Renal pelvis (tissue), 4 donors: Measurements from ENCODE around the gene ABTB2. TPM values are rescaled to one million over a fixed set of nuclear protein-coding genes. Genes with fewer than 3 reads are reported as not detected.

Experiments
- DNase-seq: peaks from one replicate; pipeline ENCODE4 v3.0.0-alpha.2; 2013
- polyA plus RNA-seq, 3 donors: library from polyadenylated mRNA; unstranded; fragments of 120-200 nt; gene quantifications; one replicate each; pipeline ENCODE4 v1.2.1, GENCODE V29; 2013; ENCODE audit not compliant: insufficient read length in 3 of 3

Gene ABTB2
- polyA plus RNA-seq, 3 donors: 8.1 to 10.4 (median 9.1) TPM

GRCh38 chr11:34344410-34344767, 13.4 kb downstream of the ABTB2 start:
- DNase-seq: no peak

- DNase-seq: no peak
Measured at GRCh38 chr11:34343686-34344085, 14.1 kb downstream of the ABTB2 start.

DNA sequence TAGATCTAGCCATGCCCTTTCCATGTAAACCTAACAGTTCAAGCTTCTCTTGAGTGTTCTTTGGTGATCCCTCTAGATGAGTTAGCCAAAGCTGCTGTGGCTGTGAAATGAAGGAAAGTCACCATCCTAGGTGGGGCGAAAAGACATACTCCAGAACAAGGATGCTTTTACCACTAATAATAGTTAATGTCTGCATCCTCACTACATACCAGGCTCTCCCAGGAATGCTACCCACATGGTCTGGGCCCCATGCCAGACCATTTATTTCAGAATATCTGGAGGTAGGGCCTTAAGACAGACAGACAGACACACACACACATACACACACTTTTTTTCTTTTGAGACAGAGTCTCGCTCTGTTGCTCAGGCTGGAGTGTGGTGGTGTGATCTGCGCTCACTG, 14.7 kb downstream of the ABTB2 start:
- no peak for DNase-seq

DNA sequence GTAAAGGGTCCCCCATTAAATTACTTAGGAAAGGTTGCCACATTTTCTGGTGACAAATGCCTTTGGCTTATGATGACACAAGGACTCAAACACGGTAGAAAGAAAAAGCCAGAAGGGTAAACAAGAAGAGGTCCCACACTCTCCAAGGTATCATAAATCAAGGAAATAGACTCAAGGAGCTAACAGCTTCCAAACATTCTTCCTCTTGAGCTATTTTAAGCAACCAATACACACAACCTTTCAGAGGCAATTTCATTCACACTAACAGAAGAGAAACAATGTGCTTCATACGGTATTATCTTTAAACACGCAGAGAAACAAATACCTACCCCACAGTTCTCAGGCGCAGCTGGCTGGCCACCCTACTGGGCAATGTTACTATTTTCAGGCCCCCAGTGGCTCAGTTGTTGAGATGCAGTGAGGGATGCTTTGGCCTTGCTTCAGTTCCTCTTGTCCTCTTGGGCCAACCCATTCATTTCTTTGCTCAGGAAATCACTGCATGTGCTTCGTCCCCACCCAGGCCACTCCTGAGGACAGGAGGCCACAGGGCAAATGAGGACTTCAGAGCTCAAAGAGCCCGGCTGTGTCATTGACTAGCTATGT, 15.8 kb downstream of the ABTB2 start:
- no peak for DNase-seq

- DNase-seq: no peak
Measured at GRCh38 chr11:34341096-34341495, 16.7 kb downstream of the ABTB2 start.

DNA sequence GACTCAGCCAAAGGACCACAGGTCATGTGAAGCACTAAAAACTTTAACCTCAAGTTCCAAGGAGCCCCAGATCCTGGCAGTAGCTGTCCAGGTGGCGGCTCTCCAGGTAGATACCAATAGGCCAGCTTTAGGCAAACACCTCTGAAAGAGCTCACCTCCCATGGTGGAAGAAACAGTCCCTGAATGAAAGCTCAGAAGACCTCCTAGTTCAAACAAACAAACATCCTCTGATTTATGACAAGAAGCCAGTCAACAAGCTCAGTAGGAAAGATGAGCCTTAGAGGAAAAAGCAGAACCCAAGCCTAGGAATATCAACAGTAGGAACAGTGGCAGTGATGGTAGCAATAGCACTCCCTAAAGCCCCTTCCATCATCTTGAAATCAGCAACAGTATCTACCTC, 17.2 kb downstream of the ABTB2 start:
- DNase-seq: no peak

GRCh38 chr11:34339149-34340064, 18.4 kb downstream of the ABTB2 start:
- no peak for DNase-seq

- DNase-seq: no peak
Measured at GRCh38 chr11:34337016-34337415, 20.8 kb downstream of the ABTB2 start.

- DNase-seq: no peak
Measured at GRCh38 chr11:34335801-34336200, 22.0 kb downstream of the ABTB2 start.

GRCh38 chr11:34335331-34335730, 22.5 kb downstream of the ABTB2 start:
- DNase-seq: no peak

GRCh38 chr11:34333787-34334186, 24.0 kb downstream of the ABTB2 start:
- no peak for DNase-seq

DNA sequence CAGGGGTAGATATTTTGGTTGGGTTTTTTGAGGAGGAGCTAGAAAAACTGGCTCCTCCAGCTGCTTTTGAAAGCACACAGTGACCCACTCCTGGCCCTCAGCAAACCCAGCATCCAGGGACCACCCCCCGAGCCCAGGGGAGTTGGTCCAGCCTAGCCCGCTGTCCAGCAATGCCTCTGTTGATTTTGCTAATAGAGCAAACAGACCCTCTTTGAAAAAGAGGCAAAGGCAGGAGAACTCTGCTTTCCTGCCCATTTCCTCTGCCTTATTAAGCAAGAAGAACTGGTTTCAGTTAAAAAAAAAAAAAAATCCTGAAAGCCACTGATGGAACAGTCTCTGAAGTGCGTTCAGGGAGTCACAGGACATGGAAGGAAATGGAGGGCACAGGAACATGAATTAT, 25.3 kb downstream of the ABTB2 start:
- DNase-seq: no peak

- DNase-seq: no peak
Measured at GRCh38 chr11:34331736-34332135, 26.1 kb downstream of the ABTB2 start.

- no peak for DNase-seq
Measured at GRCh38 chr11:34331329-34331728, 26.5 kb downstream of the ABTB2 start.

DNA sequence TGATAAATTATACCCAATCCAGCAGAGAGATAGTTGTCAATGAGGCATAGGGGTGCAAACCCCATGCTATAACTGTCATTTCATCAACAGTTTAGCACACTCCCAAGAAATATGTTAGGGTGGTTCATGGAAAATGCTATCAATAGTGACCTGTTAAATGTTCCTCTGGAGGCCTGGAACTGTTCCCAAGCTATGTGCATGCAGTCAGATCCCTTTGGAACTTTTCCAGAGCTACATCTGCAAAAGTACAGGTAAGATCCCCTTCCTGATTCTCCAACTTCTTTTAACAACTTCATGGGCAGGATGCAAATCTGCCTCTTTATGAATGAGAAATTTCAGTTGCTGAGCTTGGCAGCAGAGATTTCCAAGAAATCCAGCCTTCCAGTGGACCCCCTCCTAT, 27.2 kb downstream of the ABTB2 start:
- DNase-seq: no peak

DNA sequence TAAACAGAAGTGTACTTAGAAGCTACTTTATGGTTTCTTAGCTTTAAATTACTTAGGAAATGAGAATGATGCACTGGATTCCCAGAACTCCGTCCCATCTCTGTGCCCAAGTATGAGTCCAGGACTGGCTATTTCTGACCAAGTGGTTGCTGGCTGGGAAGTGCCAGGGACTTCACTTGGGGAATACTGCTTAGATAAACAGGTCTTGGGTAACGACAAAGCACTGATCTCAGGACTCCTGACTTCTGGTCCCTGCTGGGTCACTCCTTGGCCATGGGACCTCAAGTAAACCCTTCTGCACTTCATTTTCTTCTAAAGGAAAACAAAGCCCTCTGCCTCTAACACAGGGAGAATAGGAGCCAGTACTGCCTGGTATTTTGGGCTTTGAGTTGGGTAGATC, 27.9 kb downstream of the ABTB2 start:
- DNase-seq: no peak

DNA sequence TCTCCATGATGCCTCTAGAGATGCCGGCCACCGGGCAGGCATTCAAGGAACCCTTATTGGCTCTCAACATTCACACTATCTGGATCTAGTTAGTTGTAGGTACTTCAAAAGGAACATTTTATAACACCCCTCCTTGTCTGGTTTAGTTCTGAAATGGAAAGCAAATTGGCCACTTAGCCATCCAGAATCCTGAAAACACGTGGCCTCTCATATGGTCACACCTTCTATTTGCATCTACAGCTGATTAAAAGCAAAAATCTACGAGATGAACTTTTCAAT, 29.2 kb downstream of the ABTB2 start:
- DNase-seq: no peak

DNA sequence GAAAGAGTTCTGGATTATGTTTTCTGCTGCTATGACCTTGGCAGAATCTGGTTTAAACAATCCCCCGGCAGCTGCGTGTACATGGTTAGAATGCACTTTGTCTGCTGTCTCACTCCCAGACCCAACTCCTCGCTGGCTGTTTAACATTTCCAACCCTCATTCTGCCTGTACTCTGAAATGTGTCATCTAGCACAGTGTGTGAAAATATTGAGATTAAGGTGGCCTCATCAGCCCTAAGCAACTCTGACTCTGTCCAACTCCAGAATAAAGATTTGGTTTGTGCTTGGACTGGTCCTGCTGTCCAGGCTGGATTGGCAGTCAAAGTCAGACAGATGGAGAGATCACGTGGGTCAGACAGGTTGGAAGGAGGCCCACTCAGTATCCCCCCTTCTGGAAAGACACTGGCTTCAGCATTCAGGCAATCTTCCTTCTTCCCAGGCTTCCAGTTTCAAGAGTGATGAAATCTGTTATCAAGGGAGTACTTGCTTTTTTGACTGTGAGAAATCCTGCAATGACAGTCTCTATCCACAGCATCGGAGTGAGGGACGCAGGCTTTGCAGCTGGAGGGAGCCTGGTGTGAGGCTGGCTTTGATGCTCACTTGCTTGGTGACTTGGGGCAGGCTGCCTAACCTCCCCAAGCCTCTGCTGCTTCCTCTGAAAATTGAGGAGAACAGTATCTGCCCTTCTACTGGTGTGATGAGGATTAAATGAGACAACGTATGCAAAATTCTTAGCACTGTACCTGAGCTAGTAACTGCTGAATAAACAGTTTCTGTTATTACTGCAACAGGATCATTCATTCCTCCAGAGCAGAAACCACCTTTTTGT, 29.8 kb downstream of the ABTB2 start:
- DNase-seq: no peak

- no peak for DNase-seq
Measured at GRCh38 chr11:34324466-34324865, 33.3 kb downstream of the ABTB2 start.

GRCh38 chr11:34323601-34324000, 34.2 kb downstream of the ABTB2 start:
- DNase-seq: no peak

DNA sequence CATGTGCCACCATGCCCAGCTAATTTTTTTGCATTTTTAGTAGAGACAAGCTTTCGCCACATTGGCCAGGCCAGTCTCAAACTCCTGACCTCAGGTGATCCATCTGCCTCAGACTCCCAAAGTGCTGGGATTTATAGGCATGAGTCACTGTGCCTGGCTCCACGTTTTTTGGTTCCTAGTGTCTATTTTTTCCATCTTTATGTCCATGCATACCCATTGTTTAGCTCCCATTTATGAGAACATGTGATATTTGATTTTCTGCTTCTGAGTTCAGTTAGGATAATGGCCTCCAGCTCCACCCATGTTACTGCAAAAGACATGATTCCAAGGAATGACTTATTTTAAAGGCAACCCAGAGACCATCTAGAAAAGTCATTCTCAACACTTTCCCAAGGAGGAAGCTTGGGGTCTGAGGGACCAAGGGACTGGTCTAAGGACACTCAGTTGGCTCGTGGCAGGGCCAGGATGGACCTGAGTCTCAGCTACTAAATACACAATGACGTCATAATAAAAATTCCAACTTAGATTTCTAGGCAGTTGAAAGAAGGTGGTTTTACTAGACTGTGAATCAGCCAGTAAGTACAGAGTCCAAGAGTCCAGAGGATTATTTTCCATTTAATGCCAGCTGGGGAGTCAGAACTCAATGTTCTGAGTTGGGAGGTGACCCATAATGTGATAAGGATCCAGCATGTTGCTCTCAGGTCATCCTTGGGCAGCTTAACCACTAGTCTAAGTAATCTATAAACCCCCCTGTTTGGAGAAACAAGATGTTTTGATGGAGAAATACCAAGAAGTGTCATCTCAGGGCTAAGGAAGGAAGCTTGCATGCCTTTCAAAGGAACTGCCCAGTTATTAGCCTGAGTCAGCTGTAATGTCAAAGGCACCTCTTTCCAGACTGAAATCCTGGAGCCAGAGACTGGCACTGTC, 39.4 kb downstream of the ABTB2 start:
- DNase-seq: no peak

DNA sequence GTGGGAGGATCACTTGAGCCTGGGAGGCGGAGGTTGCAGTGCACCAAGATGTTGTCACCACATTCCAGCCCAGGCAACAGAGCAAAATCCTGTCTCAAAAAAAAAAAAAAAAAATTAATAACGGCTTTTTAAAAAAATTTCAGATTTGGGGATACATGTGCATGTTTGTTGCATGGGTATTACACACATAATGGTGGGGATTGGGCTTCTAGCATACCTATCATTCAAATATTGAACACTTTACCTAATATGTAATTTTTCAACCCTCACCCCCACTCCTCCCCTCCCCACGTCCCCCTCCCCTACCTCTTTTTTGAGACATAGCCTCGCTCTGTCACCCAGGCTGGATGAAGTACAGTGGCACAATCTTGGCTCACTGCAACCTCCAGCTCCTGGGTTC, 40.1 kb downstream of the ABTB2 start:
- DNase-seq: no peak
